Naive B cell (primary cell): Measurements from ENCODE around the gene KCNE1. TPM values are rescaled to one million over a fixed set of nuclear protein-coding genes. Genes with fewer than 3 reads are reported as not detected.

Source experiments
- ATAC-seq, 2 donors: fragments of 150-1000 bp; cut with Tn5 transposase; 2 replicates each; pipeline ENCODE4 v1.10.0; 2021; ENCODE audit warnings: low read depth in 2 of 2, mild to moderate bottlenecking in 2 of 2, moderate library complexity in 2 of 2
- DNase-seq: peaks from one replicate; pipeline ENCODE4 v3.0.0; 2022
- H3K27ac Mint-ChIP-seq, 6 donors: one replicate each; pipeline ENCODE4 v1.8.0; 2020 to 2022; ENCODE audit warnings: mild to moderate bottlenecking in 6 of 6, mixed read lengths in 6 of 6, moderate library complexity in 5 of 6, inconsistent platforms in 2 of 6
- H3K27me3 Mint-ChIP-seq, 3 donors: one replicate each; pipeline ENCODE4 v1.8.0; 2021 to 2022; ENCODE audit warnings: mixed read lengths in 3 of 3, mild to moderate bottlenecking in 1 of 3
- H3K36me3 Mint-ChIP-seq, 2 donors: one replicate each; pipeline ENCODE4 v1.8.0; 2020 to 2022; ENCODE audit warnings: mixed read lengths in 2 of 2, inconsistent platforms in 1 of 2, mild to moderate bottlenecking in 1 of 2
- H3K4me1 Mint-ChIP-seq, 3 donors: one replicate each; pipeline ENCODE4 v1.8.0; 2020 to 2022; ENCODE audit warnings: mixed read lengths in 3 of 3, inconsistent platforms in 1 of 3, mild to moderate bottlenecking in 1 of 3, moderate library complexity in 1 of 3
- H3K4me3 Mint-ChIP-seq, 8 donors: one replicate each; pipeline ENCODE4 v1.8.0; 2020 to 2022; ENCODE audit warnings: mild to moderate bottlenecking in 8 of 8, mixed read lengths in 8 of 8, moderate library complexity in 8 of 8, inconsistent platforms in 2 of 8
- H3K9me3 Mint-ChIP-seq, 7 donors: one replicate each; pipeline ENCODE4 v1.8.0; 2020 to 2022; ENCODE audit warnings: mixed read lengths in 7 of 7, mild to moderate bottlenecking in 5 of 7, inconsistent platforms in 2 of 7, moderate library complexity in 1 of 7
- polyA plus RNA-seq, 6 donors: library from polyadenylated mRNA; unstranded; fragments of 300-500 nt; fragmentation: Illumina TruSeq; gene quantifications; one replicate each; pipeline ENCODE4 v1.2.3, GENCODE V29; 2021; ENCODE audit warnings: low read depth in 6 of 6

Gene KCNE1
- polyA plus RNA-seq, 6 donors from 2014 or later = not detected

GRCh38 chr21:34530261-34530660 lies 18.3 kb upstream of the KCNE1 start:
- no peak for DNase-seq
- ATAC-seq = no peak
- no peaks in the 10 kb centered on the region for H3K27me3 Mint-ChIP-seq
- H3K27ac Mint-ChIP-seq = no peak overlapping the region
- H3K36me3 Mint-ChIP-seq = peaks cover 0 to 10% of the 10 kb centered on the region in 2 donors
- H3K4me1 Mint-ChIP-seq = peaks cover 0 to 7% (median 2%) of the 10 kb centered on the region in 3 donors
- no peak overlapping the region for H3K4me3 Mint-ChIP-seq
- H3K9me3 Mint-ChIP-seq = peaks cover 0 to 8% (median 2%) of the 10 kb centered on the region in 7 donors

GRCh38 chr21:34528131-34528561 lies 16.1 kb upstream of the KCNE1 start:
- H3K36me3 Mint-ChIP-seq = peaks cover 0 to 10% of the 10 kb centered on the region in 2 donors
- peaks cover 0 to 7% (median 2%) of the 10 kb centered on the region in 3 donors for H3K4me1 Mint-ChIP-seq
- ATAC-seq = no peak
- H3K4me3 Mint-ChIP-seq = no peak overlapping the region
- DNase-seq = no peak
- H3K9me3 Mint-ChIP-seq = peaks cover 0 to 8% (median 2%) of the 10 kb centered on the region in 7 donors
- no peaks in the 10 kb centered on the region for H3K27me3 Mint-ChIP-seq
- no peak overlapping the region for H3K27ac Mint-ChIP-seq

- Mint-ChIP-seq H3K4me1 (peaks cover 0 to 7% (median 2%) of the 10 kb centered on the region in 3 donors), H3K27me3 (no peaks in the 10 kb centered on the region), H3K27ac (no peak overlapping the region), H3K9me3 (peaks cover 0 to 8% (median 2%) of the 10 kb centered on the region in 7 donors), H3K4me3 (peak overlapping the region in 1 of 8 donors; percentile 6), H3K36me3 (peaks cover under 1 to 9% of the 10 kb centered on the region in 2 donors)
- no peak for ATAC-seq
- no peak for DNase-seq
These were observed 14.7 kb upstream of the KCNE1 start for GRCh38 chr21:34526618-34527290.

GRCh38 chr21:34526241-34526617 lies 14.2 kb upstream of the KCNE1 start:
- Mint-ChIP-seq H3K4me3 (no peak overlapping the region), H3K9me3 (peaks cover 0 to 8% (median 2%) of the 10 kb centered on the region in 7 donors), H3K4me1 (peaks cover 0 to 7% (median 2%) of the 10 kb centered on the region in 3 donors), H3K36me3 (peaks cover 5 to 14% of the 10 kb centered on the region in 2 donors), H3K27ac (no peak overlapping the region), H3K27me3 (no peaks in the 10 kb centered on the region)
- no peak for ATAC-seq
- DNase-seq = no peak

- H3K9me3 Mint-ChIP-seq = peaks cover 0 to 8% (median 2%) of the 10 kb centered on the region in 7 donors
- DNase-seq = no peak
- no peak overlapping the region for H3K4me3 Mint-ChIP-seq
- H3K4me1 Mint-ChIP-seq = peaks cover 0 to 7% (median 2%) of the 10 kb centered on the region in 3 donors
- no peak for ATAC-seq
- peak overlapping the region in 1 of 6 donors; percentile 80 for H3K27ac Mint-ChIP-seq
- no peaks in the 10 kb centered on the region for H3K27me3 Mint-ChIP-seq
- H3K36me3 Mint-ChIP-seq = peaks cover 7 to 18% of the 10 kb centered on the region in 2 donors
These were observed 12.9 kb upstream of the KCNE1 start for GRCh38 chr21:34524646-34525601.

GRCh38 chr21:34523019-34523555 lies 11.1 kb upstream of the KCNE1 start:
- no peak for ATAC-seq
- Mint-ChIP-seq H3K27ac (no peak overlapping the region), H3K4me1 (peaks cover 0 to 7% (median 2%) of the 10 kb centered on the region in 3 donors), H3K4me3 (no peak overlapping the region), H3K36me3 (peaks cover 10 to 15% of the 10 kb centered on the region in 2 donors), H3K9me3 (peaks cover 0 to 7% (median 2%) of the 10 kb centered on the region in 7 donors), H3K27me3 (no peaks in the 10 kb centered on the region)
- no peak for DNase-seq

GRCh38 chr21:34522284-34522683 lies 10.3 kb upstream of the KCNE1 start:
- Mint-ChIP-seq H3K4me1 (peaks cover 0 to 7% (median 2%) of the 10 kb centered on the region in 3 donors), H3K27me3 (no peaks in the 10 kb centered on the region), H3K9me3 (no peaks in the 10 kb centered on the region), H3K36me3 (peaks cover 15 to 23% of the 10 kb centered on the region in 2 donors), H3K4me3 (no peak overlapping the region), H3K27ac (no peak overlapping the region)
- ATAC-seq = no peak
- DNase-seq = no peak

- Mint-ChIP-seq H3K36me3 (peaks cover 15 to 25% of the 10 kb centered on the region in 2 donors), H3K27ac (no peak overlapping the region), H3K9me3 (no peaks in the 10 kb centered on the region), H3K4me1 (peaks cover 0 to 5% (median 2%) of the 10 kb centered on the region in 3 donors), H3K4me3 (no peak overlapping the region), H3K27me3 (no peaks in the 10 kb centered on the region)
- ATAC-seq = no peak
- DNase-seq = no peak
These were observed 9.6 kb upstream of the KCNE1 start for GRCh38 chr21:34521561-34521960.

GRCh38 chr21:34520764-34521508 lies 8.9 kb upstream of the KCNE1 start:
- H3K4me1 Mint-ChIP-seq = no peaks in the 10 kb centered on the region

GRCh38 chr21:34520281-34520680 lies 8.3 kb upstream of the KCNE1 start:
- Mint-ChIP-seq H3K36me3 (peaks cover 15 to 25% of the 10 kb centered on the region in 2 donors), H3K27ac (no peak overlapping the region), H3K4me3 (peak overlapping the region in 1 of 8 donors; percentile 15)

More at GRCh38 chr21:34520764-34521508, 8.9 kb upstream of the KCNE1 start:
- Mint-ChIP-seq H3K27ac (peak overlapping the region in 1 of 6 donors; percentile 63), H3K27me3 (no peaks in the 10 kb centered on the region), H3K9me3 (no peaks in the 10 kb centered on the region), H3K4me3 (no peak overlapping the region), H3K36me3 (peaks cover 15 to 25% of the 10 kb centered on the region in 2 donors)
- DNase-seq = no peak
- ATAC-seq = no peak

GRCh38 chr21:34519694-34520093 lies 7.7 kb upstream of the KCNE1 start:
- DNase-seq = no peak
- H3K9me3 Mint-ChIP-seq = no peaks in the 10 kb centered on the region
- ATAC-seq = no peak
- no peaks in the 10 kb centered on the region for H3K27me3 Mint-ChIP-seq
- no peaks in the 10 kb centered on the region for H3K4me1 Mint-ChIP-seq
- no peak overlapping the region for H3K27ac Mint-ChIP-seq
- H3K4me3 Mint-ChIP-seq = no peak overlapping the region
- peaks cover 15 to 25% of the 10 kb centered on the region in 2 donors for H3K36me3 Mint-ChIP-seq

More at GRCh38 chr21:34520281-34520680, 8.3 kb upstream of the KCNE1 start:
- no peak for ATAC-seq
- no peak for DNase-seq
- no peaks in the 10 kb centered on the region for H3K9me3 Mint-ChIP-seq
- no peaks in the 10 kb centered on the region for H3K27me3 Mint-ChIP-seq
- no peaks in the 10 kb centered on the region for H3K4me1 Mint-ChIP-seq

GRCh38 chr21:34519016-34519415 lies 7.0 kb upstream of the KCNE1 start:
- DNase-seq = no peak
- no peak for ATAC-seq
- Mint-ChIP-seq H3K4me3 (no peak overlapping the region), H3K9me3 (no peaks in the 10 kb centered on the region), H3K36me3 (peaks cover 15 to 25% of the 10 kb centered on the region in 2 donors), H3K27me3 (no peaks in the 10 kb centered on the region), H3K27ac (peak overlapping the region in 1 of 6 donors; percentile 38), H3K4me1 (no peaks in the 10 kb centered on the region)

GRCh38 chr21:34518301-34518700 lies 6.3 kb upstream of the KCNE1 start:
- H3K4me3 Mint-ChIP-seq = no peak overlapping the region
- no peaks in the 10 kb centered on the region for H3K27me3 Mint-ChIP-seq
- no peaks in the 10 kb centered on the region for H3K4me1 Mint-ChIP-seq
- DNase-seq (no peak), ATAC-seq (no peak)
- no peaks in the 10 kb centered on the region for H3K9me3 Mint-ChIP-seq
- H3K27ac Mint-ChIP-seq = no peak overlapping the region
- peaks cover 15 to 25% of the 10 kb centered on the region in 2 donors for H3K36me3 Mint-ChIP-seq
